8988T (cell line): ENCODE data around the gene PKN3.

ENCODE experiments used
- DNase-seq: peaks from one replicate; pipeline ENCODE4 v3.0.0; 2011

The PKN3 gene

GRCh38 chr9:128750926-128751595 is 48.8 kb downstream of the PKN3 start:
- no peak for DNase-seq

GRCh38 chr9:128753627-128754026 is 51.3 kb downstream of the PKN3 start:
- no peak for DNase-seq

GRCh38 chr9:128757602-128758001 is 55.3 kb downstream of the PKN3 start:
- DNase-seq, result no peak

GRCh38 chr9:128762671-128763449 is 60.6 kb downstream of the PKN3 start:
- DNase-seq, result no peak

GRCh38 chr9:128764361-128764760 is 62.1 kb downstream of the PKN3 start:
- DNase-seq, result no peak

DNA sequence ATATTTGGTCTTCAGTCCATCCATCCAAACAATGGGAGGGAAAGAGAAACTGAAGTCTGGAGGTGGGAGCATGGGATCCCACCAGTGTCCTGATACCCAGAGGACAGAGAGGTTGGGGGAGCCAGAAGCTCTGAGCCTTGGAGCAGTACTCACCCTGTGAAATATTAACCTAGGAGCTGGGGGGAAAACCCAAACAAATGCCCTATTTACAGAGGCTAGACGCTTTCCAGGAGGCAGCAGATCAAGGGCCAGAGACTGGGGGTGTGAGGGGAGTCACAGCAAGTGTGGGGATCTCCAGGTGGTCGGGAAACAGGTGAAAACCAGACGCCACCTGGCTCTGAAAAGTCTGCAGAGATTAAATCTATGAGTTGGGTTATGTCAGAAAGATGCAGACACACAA is 63.2 kb downstream of the PKN3 start:
- no peak for DNase-seq

DNA sequence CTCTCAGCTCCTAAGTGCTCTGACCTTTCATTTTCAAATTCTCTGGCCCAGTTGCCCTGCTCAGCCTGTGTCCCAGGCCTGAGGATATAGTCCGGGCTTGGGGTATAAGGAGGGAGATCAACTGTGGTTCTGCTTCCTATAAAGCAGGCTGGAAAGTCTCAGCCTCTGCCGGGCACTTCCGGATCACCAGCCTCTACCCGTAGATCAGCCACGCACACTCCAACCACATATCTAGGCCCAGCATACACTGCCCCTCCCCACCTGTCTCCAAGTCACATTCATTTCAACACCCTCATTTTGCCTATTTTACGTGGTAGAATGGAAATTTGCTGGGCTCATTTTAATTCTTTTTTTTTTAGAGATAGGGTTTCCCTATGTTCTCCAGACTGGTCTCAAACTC is 66.3 kb downstream of the PKN3 start:
- DNase-seq, result no peak
